Prostate gland (tissue), 2 donors: ENCODE measurements around the gene B3GNT5. TPM values are rescaled to one million over a fixed set of nuclear protein-coding genes. Genes with fewer than 3 reads are reported as not detected.

ENCODE experiments used
- DNase-seq: peaks from one replicate; pipeline ENCODE4 v3.0.0-alpha.2; 2019; ENCODE audit warnings: low spot score
- H3K27ac ChIP-seq, 2 donors: fragments of 200-600 bp; sonication (generic); 2 replicates each; pipeline ENCODE4 v1.5.1; 2017 to 2019
- H3K27me3 ChIP-seq: fragments of 200-600 bp; sonication (generic); replicated peaks from 2 replicates; pipeline ENCODE4 v1.5.1; 2019; ENCODE audit not compliant: insufficient read depth
- H3K36me3 ChIP-seq, 2 donors: fragments of 200-600 bp; sonication (generic); 1 replicate in 1 of 2; 2 replicates in 1 of 2; pipeline versions ENCODE4 v1.5.1 to v1.8.1; 2017 to 2019
- H3K4me1 ChIP-seq: fragments of 200-600 bp; sonication (generic); replicated peaks from 2 replicates; pipeline ENCODE4 v1.5.1; 2019
- H3K4me3 ChIP-seq, 2 donors: fragments of 200-600 bp; sonication (generic); 2 replicates each; pipeline ENCODE4 v1.5.1; 2017 to 2019
- H3K9me3 ChIP-seq: fragments of 200-600 bp; sonication (generic); 2 replicates; pipeline ENCODE4 v1.5.1; 2017
- CTCF ChIP-seq, 4 experiments: fragments of 200-600 bp in 2 of 4; fragments of 450-650 bp in 2 of 4; sonication (generic) in 2 of 4; IDR thresholded peaks; 1 replicate in 3 of 4; 2 replicates in 1 of 4; pipeline ENCODE4 v1.5.1; 2016 to 2019; ENCODE audit warnings: antibody characterized with exemption in 4 of 4, mild to moderate bottlenecking in 2 of 4, moderate library complexity in 2 of 4
- POLR2A ChIP-seq: fragments of 450-650 bp; IDR thresholded peaks from one replicate; pipeline ENCODE4 v1.6.1; 2016; ENCODE audit warnings: antibody characterized with exemption, mild to moderate bottlenecking
- POLR2AphosphoS5 ChIP-seq: sonication (generic); formaldehyde crosslinking; IDR thresholded peaks from one replicate; pipeline ENCODE4 v1.6.1; 2017; ENCODE audit warnings: antibody characterized with exemption
- WGBS: methylation state at CpG from one replicate; pipeline ENCODE4 v1.1.5; 2018; 5-methylcytosine and 5-hydroxymethylcytosine counted together
- intact Hi-C: fragments of 100-400 bp; cut with DNase I; formaldehyde crosslinking; loops from one replicate; pipeline ENCODE4 v1.14.2; 2022
- total RNA-seq, 2 donors: library from RNA; depleted of rRNA; stranded (reverse); fragments of >200 nt; gene quantifications; one replicate each; pipeline ENCODE4 v1.1.0, GENCODE V29; 2016

Gene B3GNT5
- total RNA-seq, 2 donors from 2014 or later: 5.9 to 7.2 TPM

- no peak for DNase-seq
- Histone ChIP-seq H3K4me1 (no peaks in the 10 kb centered on the region), H3K36me3 (no peaks in the 10 kb centered on the region), H3K9me3 (no peaks in the 10 kb centered on the region), H3K27ac (peak overlapping the region; percentile 94 to 96), H3K27me3 (no peaks in the 10 kb centered on the region), H3K4me3 (peak overlapping the region; percentile 75 to 87)
- TF ChIP-seq POLR2A: peak; percentile 15
- TF ChIP-seq POLR2AphosphoS5: peak; percentile 6
- TF ChIP-seq CTCF (IDR thresholded peaks at IDR 0.05): no peak
- 13% methylated on average over 46 of the region's 49 CpGs for WGBS
- intact Hi-C loops: loop anchor here (5.0 to 10.0 kb wide), 3 partner anchors 62 to 510 kb away; no protein-coding TSS in a partner anchor
Measured at GRCh38 chr3:183254487-183255347, 1.7 kb downstream of the B3GNT5 start.

- H3K4me1 ChIP-seq: no peaks in the 10 kb centered on the region
- no peaks in the 10 kb centered on the region for H3K27me3 ChIP-seq
- no peaks in the 10 kb centered on the region for H3K36me3 ChIP-seq
- intact Hi-C loops: loop anchor here (5.0 to 10.0 kb wide), 2 partner anchors 127 to 509 kb away; no protein-coding TSS in a partner anchor
- TF ChIP-seq POLR2A (no peak), POLR2AphosphoS5 (no peak), CTCF (IDR thresholded peaks at IDR 0.05) (no peak)
- H3K9me3 ChIP-seq: no peaks in the 10 kb centered on the region
- WGBS: 89% methylated on average over 4 of the region's 4 CpGs
- peak overlapping the region in 1 of 2 donors; percentile 96 for H3K27ac ChIP-seq
- peak overlapping the region in 1 of 2 donors; percentile 87 for H3K4me3 ChIP-seq
- no peak for DNase-seq
Measured at GRCh38 chr3:183255348-183255730, 2.3 kb downstream of the B3GNT5 start.

GRCh38 chr3:183259087-183259486, 6.0 kb downstream of the B3GNT5 start:
- H3K4me3 ChIP-seq: no peak overlapping the region
- WGBS: 62% methylated on average over 3 of the region's 3 CpGs
- no peaks in the 10 kb centered on the region for H3K36me3 ChIP-seq
- intact Hi-C loops: loop anchor here (5.0 to 10.0 kb wide), 2 partner anchors 123 to 506 kb away; no protein-coding TSS in a partner anchor
- no peak overlapping the region for H3K27ac ChIP-seq
- H3K9me3 ChIP-seq: no peaks in the 10 kb centered on the region
- no peak for DNase-seq
- H3K27me3 ChIP-seq: no peaks in the 10 kb centered on the region
- no peaks in the 10 kb centered on the region for H3K4me1 ChIP-seq
- no peak for TF ChIP-seq CTCF (IDR thresholded peaks at IDR 0.05)
- no peak for TF ChIP-seq POLR2AphosphoS5
- TF ChIP-seq POLR2A: no peak

- H3K4me3 ChIP-seq: no peak overlapping the region
- H3K9me3 ChIP-seq: no peaks in the 10 kb centered on the region
- no peak for TF ChIP-seq POLR2A
- TF ChIP-seq CTCF (IDR thresholded peaks at IDR 0.05): no peak
- TF ChIP-seq POLR2AphosphoS5: no peak
- no peaks in the 10 kb centered on the region for H3K4me1 ChIP-seq
- no peak overlapping the region for H3K27ac ChIP-seq
- H3K27me3 ChIP-seq: no peaks in the 10 kb centered on the region
- H3K36me3 ChIP-seq: no peaks in the 10 kb centered on the region
- no peak for DNase-seq
- intact Hi-C loops: loop anchor here (5.0 to 10.0 kb wide), 2 partner anchors 123 to 505 kb away; no protein-coding TSS in a partner anchor
- WGBS: 77% methylated on average over 2 of the region's 2 CpGs
Measured at GRCh38 chr3:183259621-183260020, 6.6 kb downstream of the B3GNT5 start.
